Rectal smooth muscle tissue (tissue), 1 donor: Measurements from ENCODE around the gene SIRT2.

Experiments used
- H3K27ac ChIP-seq: one replicate; pipeline ENCODE4 v1.7.0; 2013; ENCODE audit warnings: low read depth, low read length, inconsistent platforms
- H3K27me3 ChIP-seq: one replicate; pipeline ENCODE4 v1.7.0; 2013; ENCODE audit warnings: low read length; ENCODE audit not compliant: control insufficient read depth, insufficient read depth
- H3K36me3 ChIP-seq: one replicate; pipeline ENCODE4 v1.7.0; 2013; ENCODE audit warnings: low read length; ENCODE audit not compliant: control insufficient read depth, insufficient read depth
- H3K4me1 ChIP-seq: one replicate; pipeline ENCODE4 v1.7.0; 2013; ENCODE audit warnings: low read length; ENCODE audit not compliant: control insufficient read depth, insufficient read depth
- H3K4me3 ChIP-seq: one replicate; pipeline ENCODE4 v1.7.0; 2013; ENCODE audit warnings: low read length
- H3K9ac ChIP-seq: one replicate; pipeline ENCODE4 v1.7.0; 2013; ENCODE audit warnings: low read length

SIRT2 gene

DNA sequence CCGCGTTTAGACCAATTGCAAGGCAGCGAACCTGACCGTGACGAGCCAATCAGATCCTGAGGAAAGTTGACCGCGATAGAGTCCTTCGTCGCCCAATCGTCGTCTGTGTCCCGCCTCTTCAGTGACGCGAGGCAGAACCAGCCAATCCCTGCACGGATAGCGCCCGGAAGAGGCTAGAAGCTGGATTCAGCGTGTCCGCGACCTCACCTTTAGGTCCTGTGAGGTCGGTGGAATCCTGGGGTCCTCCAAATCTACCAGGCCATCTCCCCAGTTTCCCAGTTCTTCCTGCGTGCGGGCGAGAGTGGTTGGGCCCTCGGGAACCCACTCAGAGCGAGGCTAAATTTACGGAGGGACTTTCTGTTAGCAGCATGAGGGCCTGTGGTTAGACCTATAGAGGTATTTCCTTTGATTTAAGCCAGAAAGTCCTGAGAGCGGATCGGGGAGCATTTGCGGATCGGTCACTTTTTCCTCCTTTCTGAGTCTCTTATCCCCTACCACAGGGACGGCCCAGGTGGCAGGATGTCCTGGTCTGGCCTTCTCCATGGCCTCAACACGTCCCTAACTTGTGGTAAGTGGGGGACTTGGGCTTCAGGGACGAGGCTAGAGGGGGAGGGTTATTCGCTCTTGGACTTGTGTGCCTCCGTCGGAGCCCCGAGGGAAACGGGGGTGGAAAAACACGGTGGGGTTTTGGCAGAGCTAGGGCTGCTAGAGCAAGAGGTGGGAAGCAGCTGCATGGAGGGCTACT, 31.5 kb upstream of the SIRT2 start, which contains the start of gene MRPS12:
Gene MRPS12 (plus strand): TSS at position 169 of the 745 bp plus-strand sequence. CDS start 351 bp downstream, at position 520.
- peak within 1 kb of the TSS; percentile 94 for H3K27ac ChIP-seq
- H3K4me1 ChIP-seq = peaks cover 7% of the 10 kb centered on the region
- peak within 1 kb of the TSS; percentile 79 for H3K4me3 ChIP-seq
- H3K9ac ChIP-seq = peak within 1 kb of the TSS; percentile 53
- peaks cover 11% of the 10 kb centered on the region for H3K36me3 ChIP-seq
- no peaks in the 10 kb centered on the region for H3K27me3 ChIP-seq

DNA sequence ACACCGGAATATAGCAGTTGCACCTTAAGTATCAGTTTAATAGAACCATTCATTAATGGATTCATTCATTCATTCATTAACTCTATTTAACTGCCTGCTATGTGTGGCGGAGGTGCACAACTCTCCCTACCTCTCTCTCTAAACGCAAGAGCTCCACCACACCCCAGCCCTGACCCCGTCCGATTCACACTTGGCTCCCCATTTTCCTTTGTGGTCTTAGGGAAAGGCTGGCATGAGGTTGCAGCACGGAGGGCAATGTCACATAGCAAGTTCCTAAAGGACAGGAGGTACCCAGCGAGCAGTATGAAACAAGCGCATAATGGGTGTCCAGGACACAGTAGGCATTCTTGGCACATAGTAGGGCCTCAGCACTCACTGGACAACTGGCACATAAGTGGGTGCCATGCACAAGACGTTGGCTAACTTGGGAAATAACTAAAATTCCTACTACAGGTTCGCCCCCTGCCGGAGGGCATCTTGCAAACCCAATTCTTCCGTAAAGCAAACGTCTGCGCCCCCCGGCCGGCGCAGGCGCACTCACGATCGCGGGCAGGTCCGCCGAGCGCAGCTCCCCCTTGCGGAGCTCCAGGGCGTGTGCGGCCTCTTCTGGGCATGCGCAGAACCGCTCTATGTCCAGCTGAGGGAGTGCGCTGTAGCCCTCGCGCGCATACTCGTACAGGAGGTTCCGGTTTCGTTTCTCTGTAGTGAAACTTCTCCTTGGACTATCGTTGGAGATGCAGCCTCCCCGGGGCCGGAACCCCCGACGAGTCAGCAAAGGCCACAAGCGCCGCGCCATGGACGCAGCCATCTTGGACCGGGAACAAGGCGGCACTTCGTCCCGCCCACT, 30.7 kb upstream of the SIRT2 start, which contains the start of gene SARS2:
Gene SARS2 (minus strand): TSS at position 835 of the 847 bp plus-strand sequence. CDS start 27 bp downstream, at position 808.
- Histone ChIP-seq H3K4me3 (peak within 1 kb of the TSS; percentile 79), H3K36me3 (peaks cover 11% of the 10 kb centered on the region), H3K27ac (peak within 1 kb of the TSS; percentile 94), H3K9ac (peak within 1 kb of the TSS; percentile 53), H3K27me3 (no peaks in the 10 kb centered on the region), H3K4me1 (peaks cover 7% of the 10 kb centered on the region)

DNA sequence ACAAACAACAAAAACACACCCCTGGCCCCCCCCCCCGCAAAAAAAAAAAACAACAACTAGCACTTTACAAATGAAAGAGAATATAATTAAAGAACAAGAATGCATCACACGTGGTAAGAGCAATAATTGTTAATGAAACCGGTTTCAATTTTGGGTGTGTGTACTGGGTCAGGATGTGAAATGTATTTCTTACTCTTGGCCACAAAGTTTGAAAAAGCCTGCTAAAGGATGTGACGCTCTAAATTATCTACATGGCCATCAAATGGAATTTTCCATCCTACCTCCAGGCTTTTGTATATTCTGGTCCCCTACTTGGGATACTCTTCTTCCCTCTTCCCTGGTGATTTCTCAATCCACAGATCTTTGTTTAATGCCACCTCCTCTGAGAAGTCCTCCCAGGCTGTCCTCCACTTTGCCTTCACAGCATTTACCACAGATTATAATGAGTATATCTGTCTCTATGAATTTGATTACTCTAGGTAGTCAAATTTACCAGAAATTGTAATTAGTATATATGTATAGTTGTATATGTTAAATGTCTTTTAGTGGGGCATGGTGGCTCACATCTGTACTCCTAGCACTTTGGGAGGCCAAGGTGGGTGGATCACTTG, 29.1 kb upstream of the SIRT2 start:
- Histone ChIP-seq H3K4me1 (peaks cover 7% of the 10 kb centered on the region), H3K36me3 (peaks cover 10% of the 10 kb centered on the region), H3K9ac (no peak overlapping the region), H3K27ac (no peak overlapping the region), H3K27me3 (no peaks in the 10 kb centered on the region), H3K4me3 (no peak overlapping the region)

DNA sequence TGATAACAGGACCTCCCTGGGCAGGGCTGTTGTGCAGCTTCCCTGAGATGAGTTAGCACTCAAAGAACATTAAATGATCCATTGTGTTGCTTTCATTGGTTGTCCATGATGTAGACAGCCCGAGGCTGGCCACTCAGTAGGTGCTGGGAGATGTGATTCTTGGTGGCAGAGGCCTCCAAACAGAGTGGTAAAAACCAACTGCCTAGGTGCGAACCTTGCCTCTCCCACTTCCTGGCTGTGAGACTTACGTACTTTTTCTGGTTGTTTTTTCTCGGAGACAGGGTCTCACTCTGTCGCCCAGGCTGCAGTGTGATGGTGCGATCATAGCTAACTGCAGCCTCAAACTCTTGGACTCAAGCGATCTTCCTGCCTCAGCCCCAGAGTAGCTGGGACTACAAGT, 25.0 kb upstream of the SIRT2 start:
- Histone ChIP-seq H3K27me3 (no peaks in the 10 kb centered on the region), H3K27ac (no peak overlapping the region), H3K4me1 (no peaks in the 10 kb centered on the region), H3K4me3 (no peak overlapping the region), H3K36me3 (peaks cover 11% of the 10 kb centered on the region), H3K9ac (no peak overlapping the region)

DNA sequence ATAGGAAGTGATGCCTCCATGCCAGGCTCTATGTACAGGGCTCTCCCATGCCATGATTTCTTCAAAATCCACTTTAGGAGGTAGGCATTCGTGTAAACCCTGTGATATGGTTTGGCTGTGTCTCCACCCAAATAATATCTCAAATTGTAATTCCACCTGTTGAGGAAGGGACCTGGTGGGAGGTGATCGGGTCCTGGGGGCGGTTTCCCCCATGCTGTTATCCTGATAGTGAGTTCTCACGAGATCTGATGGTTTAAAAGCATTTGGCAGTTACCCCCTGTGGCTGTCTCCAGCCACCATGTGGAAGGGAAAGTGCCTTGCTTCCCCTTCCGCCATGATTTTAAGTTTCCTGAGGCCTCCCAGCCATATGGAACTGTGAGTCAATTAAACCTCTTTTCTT, 23.1 kb upstream of the SIRT2 start:
- Histone ChIP-seq H3K4me1 (no peaks in the 10 kb centered on the region), H3K4me3 (no peak overlapping the region), H3K36me3 (peaks cover 11% of the 10 kb centered on the region), H3K27ac (no peak overlapping the region), H3K9ac (no peak overlapping the region), H3K27me3 (no peaks in the 10 kb centered on the region)

DNA sequence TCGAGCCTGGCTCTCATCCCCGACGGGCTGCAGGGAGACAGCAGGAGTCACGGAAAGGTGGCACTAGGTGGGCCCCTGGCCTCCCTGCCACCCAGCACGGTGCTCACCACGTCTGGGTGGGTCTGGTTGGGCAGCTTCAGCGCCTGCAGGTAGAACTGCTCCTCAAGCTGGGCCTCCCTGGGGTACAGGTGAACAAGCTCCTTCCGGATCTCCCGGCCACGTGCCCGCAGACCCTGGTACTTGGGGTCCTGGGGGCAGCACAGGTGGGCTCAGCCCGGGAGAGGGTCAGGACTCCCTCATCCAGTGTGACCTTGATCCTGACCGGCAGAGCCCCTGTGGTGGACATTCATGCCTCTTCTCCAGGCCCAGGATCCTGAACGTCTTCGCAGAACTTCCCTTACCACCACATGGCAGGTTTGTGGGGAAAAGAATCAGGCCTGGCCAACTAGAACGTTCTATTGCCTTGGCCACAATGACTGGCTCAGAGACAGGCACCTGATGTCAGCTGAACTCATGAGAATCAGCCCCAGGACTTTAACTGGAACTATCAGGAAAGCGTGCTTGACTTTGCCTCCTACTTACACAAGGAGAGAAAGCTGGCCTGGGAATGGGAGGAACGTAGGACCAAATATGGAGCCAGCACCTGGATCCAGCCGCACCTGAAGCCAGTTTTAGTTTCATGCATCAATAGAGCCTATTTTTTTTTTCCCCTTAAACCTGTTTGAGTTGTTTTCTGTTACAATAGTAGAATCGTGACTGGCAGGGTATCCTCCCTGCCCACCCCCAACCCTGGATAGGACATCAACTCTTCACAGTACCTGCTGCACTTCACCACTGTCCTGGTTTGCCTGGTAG, 22.2 kb upstream of the SIRT2 start:
- H3K9ac ChIP-seq = no peak overlapping the region
- peaks cover 11% of the 10 kb centered on the region for H3K36me3 ChIP-seq
- H3K27ac ChIP-seq = no peak overlapping the region

DNA sequence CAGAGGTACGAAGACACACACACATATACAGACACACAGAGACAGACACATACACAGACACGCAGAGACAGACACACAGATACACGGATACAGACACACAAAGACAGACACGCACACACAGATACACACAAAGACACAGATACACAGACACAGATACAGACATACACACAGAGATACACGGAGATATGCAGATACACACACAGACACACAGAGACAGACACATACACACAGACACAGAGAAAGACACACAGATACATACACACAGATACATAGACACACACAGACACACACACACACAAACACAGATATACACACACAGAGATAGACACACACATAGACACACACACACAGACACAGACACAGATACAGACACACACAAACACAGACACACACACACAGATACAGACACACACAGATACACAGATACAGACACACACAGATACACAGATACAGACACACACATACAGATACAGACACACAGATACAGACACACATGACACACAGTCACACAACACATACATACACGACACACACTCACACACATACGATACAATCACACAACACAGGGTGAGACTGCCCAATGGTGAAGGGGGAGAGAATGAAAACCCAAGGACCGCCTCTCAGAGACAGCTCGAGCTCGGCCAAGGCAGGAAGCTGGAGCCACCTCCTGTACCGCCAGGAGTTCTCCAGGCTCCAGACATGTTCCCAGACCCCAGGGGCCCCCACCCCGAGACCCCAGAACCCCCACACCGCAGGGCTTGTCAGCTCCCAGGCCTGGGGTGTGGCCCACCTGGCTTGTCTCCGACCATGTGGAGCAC, 21.4 kb upstream of the SIRT2 start:
- Histone ChIP-seq H3K27ac (no peak overlapping the region), H3K9ac (no peak overlapping the region), H3K27me3 (no peaks in the 10 kb centered on the region), H3K4me1 (no peaks in the 10 kb centered on the region), H3K36me3 (peaks cover 11% of the 10 kb centered on the region), H3K4me3 (no peak overlapping the region)

More for the DNA sequence above, 22.2 kb upstream of the SIRT2 start:
- Histone ChIP-seq H3K27me3 (no peaks in the 10 kb centered on the region), H3K4me1 (no peaks in the 10 kb centered on the region), H3K4me3 (no peak overlapping the region)

DNA sequence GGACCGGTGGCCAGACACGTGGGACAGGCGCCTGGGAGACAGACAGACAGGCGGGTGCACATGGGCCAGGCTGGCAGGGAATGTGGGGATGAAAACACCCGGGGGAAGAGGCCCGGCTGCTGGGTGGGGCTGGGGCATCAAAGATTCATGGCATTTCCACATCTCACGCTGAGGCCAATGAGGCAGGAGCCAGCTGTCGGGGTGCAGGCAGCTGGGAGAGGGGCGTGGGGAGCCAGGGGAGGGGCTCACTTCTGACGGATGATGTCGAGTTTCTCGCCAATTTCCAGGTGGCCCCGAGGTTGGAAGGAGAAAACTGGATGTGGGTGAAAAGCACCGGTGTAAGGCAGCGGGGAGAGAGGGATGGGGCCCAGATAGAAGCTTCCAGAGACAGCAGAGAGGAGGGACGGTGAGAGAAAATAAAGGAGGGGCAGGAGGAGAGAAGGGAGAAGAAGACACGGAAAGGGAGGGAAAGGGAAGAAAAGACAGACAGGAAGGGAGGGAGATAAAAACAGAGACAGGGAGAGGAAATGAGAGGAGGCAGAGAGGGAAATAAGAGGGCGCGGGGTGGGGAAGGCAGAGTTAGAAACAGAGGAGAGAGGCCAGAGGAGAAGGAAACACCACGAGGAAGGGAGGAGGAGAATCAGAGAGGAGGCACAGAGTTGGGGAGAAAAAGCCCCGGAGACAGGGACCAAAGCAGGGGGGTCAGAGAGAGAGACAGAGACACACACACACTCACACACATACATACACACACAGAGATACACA, 20.6 kb upstream of the SIRT2 start:
- Histone ChIP-seq H3K9ac (no peak overlapping the region), H3K4me1 (no peaks in the 10 kb centered on the region), H3K36me3 (peaks cover 11% of the 10 kb centered on the region), H3K4me3 (no peak overlapping the region), H3K27me3 (no peaks in the 10 kb centered on the region), H3K27ac (no peak overlapping the region)

DNA sequence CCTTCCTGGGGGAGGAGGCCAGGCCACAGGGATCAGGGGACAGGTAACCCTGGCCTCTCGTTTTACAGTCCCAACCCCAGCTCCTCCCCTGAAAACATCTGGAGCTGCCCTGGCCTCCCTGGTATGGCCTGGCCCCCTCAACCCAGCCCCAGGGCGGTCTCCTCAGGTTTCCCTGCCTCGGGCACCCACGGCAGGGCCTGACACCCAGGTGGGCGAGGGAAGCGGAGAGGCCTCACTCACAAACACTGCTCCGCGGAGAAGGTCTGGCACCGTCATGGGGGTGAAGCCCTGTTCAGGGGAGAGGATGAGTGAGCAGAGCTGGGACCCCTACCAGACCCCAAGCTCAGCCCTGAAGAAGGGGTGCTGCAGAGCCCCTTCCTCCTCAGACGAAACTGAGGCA, 19.1 kb upstream of the SIRT2 start:
- H3K36me3 ChIP-seq = peaks cover 6% of the 10 kb centered on the region
- no peak overlapping the region for H3K27ac ChIP-seq
- H3K4me1 ChIP-seq = no peaks in the 10 kb centered on the region
- H3K4me3 ChIP-seq = no peak overlapping the region
- no peak overlapping the region for H3K9ac ChIP-seq
- H3K27me3 ChIP-seq = no peaks in the 10 kb centered on the region

DNA sequence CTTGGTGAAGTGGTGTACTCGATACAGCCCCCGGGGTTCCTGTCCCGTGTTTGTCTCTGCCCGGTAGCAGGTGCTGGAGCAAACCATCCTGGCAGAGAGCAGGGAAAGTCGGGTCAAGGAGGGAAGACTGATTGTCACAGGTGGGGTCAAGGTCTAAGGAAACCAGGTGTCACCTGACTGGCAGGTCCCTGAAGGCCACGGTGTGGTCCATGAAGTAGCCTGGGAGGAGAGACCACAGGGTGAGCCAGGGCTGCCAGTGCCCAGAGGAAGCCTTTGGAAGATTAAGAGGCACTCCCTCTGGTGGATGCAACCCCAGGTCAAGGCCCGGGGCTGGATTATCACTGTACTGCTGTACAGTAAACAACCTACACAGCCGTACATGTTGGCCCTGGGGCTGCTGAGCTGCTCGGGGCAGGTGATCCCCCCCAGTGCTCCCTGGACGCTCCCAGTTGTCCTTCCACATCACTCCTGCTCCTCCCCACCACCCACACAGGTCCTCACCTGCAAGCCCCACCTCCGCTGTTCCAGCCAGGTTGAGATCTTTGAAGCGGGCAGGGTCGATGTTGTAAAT, 18.6 kb upstream of the SIRT2 start:
- no peaks in the 10 kb centered on the region for H3K27me3 ChIP-seq
- no peaks in the 10 kb centered on the region for H3K4me1 ChIP-seq
- peaks cover 6% of the 10 kb centered on the region for H3K36me3 ChIP-seq
- no peak overlapping the region for H3K27ac ChIP-seq
- H3K4me3 ChIP-seq = no peak overlapping the region
- no peak overlapping the region for H3K9ac ChIP-seq
